CD4-positive, alpha-beta T cell treated with Interferon gamma for 1 hour (primary cell): ENCODE measurements around the gene KRTAP10-12.
"Not testable (repeated sequence)": the region's sequence is repeated elsewhere in the genome, so short reads cannot be mapped to it uniquely, and the experiment has no call there.

Experiments
- DNase-seq: peaks from one replicate; pipeline ENCODE4 v3.0.0-alpha.2; 2020

Gene KRTAP10-12

GRCh38 chr21:44697172-44697810 lies at the start of gene KRTAP10-12:
Gene KRTAP10-12 (plus strand): TSS chr21:44697172. CDS start chr21:44697202, 30 bp downstream.
- not testable (repeated sequence) for DNase-seq

DNA sequence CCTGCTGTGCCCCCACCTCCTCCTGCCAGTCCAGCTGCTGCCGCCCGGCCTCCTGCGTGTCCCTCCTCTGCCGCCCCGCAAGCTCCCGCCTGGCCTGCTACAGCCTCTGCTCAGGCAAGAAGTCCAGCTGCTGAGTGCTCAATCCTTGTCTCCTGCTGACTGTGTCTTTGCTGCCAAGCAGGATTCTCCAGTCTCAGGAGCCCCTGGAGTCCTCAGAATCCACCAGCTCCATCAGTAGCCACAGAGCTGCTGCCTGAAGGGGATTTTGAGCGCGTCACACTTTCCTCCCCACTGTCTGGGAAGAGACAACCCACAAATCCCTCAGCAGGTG lies 49.8 kb upstream of the KRTAP10-12 start:
- DNase-seq: no peak

GRCh38 chr21:44648557-44649311 lies 48.2 kb upstream of the KRTAP10-12 start:
- no peak for DNase-seq

- no peak for DNase-seq
Measured at GRCh38 chr21:44649521-44650100, 47.4 kb upstream of the KRTAP10-12 start.

GRCh38 chr21:44650265-44650972 lies 46.6 kb upstream of the KRTAP10-12 start:
- no peak for DNase-seq

- DNase-seq: no peak
Measured at GRCh38 chr21:44650973-44651675, 45.8 kb upstream of the KRTAP10-12 start.

DNA sequence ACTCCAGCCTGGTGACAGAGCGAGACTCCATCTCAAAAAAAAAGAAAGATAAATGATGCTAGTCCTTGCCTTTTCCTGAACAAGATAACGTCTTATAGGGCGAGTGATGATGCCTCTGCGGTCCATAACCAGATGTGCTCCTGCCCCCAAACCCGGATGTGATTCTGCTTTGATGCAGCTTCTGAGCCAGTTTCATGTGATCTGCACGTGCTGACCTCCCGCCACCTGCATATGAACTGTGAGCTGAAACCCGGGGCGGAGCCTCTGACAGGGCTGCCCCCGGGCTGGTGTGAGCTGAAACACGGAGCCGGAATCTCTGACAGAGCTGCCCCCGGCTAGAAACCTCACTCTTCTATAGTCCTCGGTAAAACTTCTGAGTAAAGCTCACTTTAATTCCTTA lies 43.8 kb upstream of the KRTAP10-12 start:
- no peak for DNase-seq

- peak; percentile 82 for DNase-seq
Measured at GRCh38 chr21:44653656-44654575, 43.1 kb upstream of the KRTAP10-12 start.

DNA sequence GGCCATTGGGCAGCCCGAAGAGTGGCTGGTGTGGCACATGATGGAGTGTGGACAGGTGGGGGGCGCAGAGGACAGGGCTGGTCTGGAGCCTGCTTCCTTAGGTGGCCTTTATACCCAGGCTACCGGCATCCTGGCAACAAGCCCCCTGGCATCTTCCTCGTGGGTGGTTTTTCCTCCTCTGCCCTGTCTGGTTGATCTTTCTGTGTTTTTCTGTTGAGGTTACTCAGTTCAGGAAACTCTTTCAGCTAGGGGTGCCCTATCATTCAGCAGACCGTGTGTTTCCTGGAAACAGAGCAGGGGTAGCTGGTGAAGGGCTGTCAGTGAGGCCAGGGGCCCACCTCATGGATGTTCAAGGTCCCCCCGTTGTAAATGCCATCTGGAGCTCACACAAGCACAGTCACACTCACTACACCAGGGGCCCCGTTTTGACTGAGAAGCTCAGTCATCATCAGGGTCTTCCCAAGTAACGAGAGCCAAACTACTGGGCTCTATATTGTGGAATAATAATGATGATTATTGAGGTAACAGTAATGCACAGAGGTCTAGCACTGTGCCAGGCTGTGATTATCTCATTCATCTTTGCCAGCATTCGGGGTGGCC lies 42.3 kb upstream of the KRTAP10-12 start, which contains the start of gene KRTAP12-4:
TSS of gene KRTAP12-4 (minus strand) at position 84 of the 600 bp plus-strand sequence. CDS start at position 39, 45 bp downstream.
- no peak for DNase-seq

DNA sequence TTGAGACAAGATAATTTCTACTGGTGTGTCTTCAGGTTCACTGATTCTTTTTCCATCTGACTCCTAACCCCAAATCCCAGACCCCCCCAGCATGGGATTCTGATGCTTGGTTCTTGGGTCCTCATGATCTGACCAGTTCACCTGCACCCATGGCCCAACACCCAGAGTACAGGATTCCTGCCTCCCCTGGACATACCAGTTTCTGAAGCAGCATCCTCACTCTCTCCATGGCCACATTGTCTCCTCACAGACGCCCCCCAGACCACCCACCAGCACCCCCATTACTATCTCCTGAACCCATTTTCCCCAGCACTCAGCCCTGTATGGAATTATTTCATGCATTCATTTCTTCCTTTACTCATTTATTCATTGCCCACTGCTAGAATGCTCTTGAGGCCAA lies 40.1 kb upstream of the KRTAP10-12 start:
- DNase-seq: no peak

DNA sequence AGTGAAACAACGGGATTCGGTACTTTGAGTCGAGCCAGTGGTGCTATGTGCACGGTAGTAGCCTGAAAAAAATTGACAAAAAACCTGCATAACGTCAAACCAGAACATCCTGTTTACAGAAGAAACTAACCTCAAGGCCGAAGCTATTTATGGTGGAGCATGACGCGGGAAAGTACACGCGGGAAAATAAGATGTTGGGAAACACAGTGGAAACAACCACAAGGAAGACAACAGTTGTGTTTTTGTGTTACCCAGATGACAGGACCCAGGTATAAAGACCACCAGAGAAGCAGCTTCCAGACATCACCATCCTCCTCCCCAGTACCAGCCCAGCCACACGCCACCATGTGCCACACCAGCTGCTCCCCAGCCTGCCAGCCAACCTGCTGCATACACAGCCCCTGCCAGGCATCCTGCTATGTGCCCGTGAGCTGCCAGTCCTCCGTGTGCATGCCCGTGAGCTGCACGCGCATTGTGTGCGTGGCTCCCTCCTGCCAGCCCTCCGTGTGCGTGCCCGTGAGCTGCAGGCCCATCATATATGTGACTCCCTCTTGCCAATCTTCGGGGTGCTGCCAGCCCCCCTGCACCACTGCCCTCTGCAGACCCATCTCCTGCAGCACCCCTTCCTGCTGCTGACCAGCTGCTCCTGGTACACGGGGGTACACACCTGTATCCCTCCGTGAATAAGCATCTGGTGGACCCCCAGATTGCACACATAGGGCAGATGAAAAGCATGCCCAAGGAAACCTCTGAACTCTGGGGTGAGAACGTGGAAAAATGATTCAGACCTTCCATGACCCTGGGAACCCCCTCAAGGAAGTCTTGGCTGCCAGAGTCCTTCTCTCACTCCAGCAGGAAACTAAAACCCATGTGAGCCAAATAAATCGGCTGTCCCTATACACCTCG lies 39.1 kb upstream of the KRTAP10-12 start, which contains the start of gene KRTAP12-3:
TSS of gene KRTAP12-3 (plus strand) at position 298 of the 906 bp plus-strand sequence. CDS start at position 346, 48 bp downstream.
- DNase-seq: peak; percentile 68

GRCh38 chr21:44658541-44658910 lies 38.4 kb upstream of the KRTAP10-12 start:
- DNase-seq: no peak

- DNase-seq: peak; percentile 10
Measured at GRCh38 chr21:44658913-44659595, 37.9 kb upstream of the KRTAP10-12 start.

- not testable (repeated sequence) for DNase-seq
Measured at GRCh38 chr21:44661567-44661966, 35.4 kb upstream of the KRTAP10-12 start.

- DNase-seq: no peak
Measured at GRCh38 chr21:44664691-44665090, 32.3 kb upstream of the KRTAP10-12 start.

DNA sequence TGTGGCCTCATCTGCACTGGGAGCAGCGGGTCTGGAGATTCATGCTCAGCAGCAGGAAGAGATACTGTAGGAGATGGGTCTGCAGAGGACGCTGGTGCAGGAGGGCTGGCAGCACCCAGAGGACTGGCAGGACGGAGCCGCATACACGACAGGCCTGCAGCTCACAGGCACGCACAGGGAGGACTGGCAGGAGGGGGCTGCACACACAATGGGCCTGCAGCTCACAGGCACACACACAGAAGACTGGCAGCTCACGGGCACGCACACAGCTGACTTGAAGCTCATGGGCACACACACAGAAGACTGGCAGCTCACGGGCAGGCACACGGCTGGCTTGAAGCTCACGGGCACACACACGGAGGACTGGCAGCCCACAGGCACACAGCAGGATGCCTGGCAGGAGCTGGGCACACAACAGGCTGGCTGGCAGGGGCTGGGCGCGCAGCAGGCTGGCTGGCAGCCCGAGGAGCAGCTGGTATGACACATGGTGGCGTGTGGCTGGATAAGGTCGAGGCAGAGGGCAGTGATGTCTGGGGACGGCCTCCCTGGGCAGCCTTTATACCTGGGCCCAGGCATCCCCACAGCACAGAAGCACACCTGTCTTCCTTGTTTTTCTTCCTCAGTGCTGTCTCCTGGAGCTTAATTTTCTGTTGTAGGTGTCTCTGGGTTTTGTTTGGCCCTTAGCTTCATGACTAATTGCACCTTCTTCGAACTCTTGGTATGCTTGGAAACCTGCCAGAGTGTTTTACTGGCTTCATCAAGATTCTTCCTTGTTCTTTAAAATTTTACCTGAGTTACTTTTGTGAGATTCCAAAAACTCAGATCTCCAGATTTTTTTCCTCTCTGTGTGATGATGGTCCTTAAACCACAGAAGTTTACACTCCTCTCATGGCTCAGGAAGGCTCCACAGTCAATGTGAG lies 30.3 kb upstream of the KRTAP10-12 start, which contains the start of gene KRTAP12-2:
TSS of gene KRTAP12-2 (minus strand) at position 527 of the 920 bp plus-strand sequence. CDS start at position 486, 41 bp downstream.
- DNase-seq: no peak

GRCh38 chr21:44667612-44668011 lies 29.4 kb upstream of the KRTAP10-12 start:
- DNase-seq: no peak
